Parietal lobe (tissue), 1 donor: ENCODE data around the gene TARDBP. TPM values are rescaled to one million over a fixed set of nuclear protein-coding genes. Genes with fewer than 3 reads are reported as not detected.

Experiments used
- total RNA-seq: library from RNA; depleted of rRNA; stranded (reverse); fragments of >200 nt; gene quantifications from one replicate; pipeline ENCODE4 v1.2.3, GENCODE V29; 2014

The TARDBP gene
- 221 TPM for total RNA-seq

GRCh38 chr1:11012260-11013159 is at the start of gene TARDBP:
TSS of gene TARDBP (plus strand) at chr1:11012654. CDS start at chr1:11013728, 1,074 bp downstream.

GRCh38 chr1:11046625-11047365 is 34.3 kb downstream of the TARDBP start, which contains the start of gene MASP2:
TSS of gene MASP2 (minus strand) at chr1:11047239. CDS start at chr1:11047207, 32 bp downstream.

DNA sequence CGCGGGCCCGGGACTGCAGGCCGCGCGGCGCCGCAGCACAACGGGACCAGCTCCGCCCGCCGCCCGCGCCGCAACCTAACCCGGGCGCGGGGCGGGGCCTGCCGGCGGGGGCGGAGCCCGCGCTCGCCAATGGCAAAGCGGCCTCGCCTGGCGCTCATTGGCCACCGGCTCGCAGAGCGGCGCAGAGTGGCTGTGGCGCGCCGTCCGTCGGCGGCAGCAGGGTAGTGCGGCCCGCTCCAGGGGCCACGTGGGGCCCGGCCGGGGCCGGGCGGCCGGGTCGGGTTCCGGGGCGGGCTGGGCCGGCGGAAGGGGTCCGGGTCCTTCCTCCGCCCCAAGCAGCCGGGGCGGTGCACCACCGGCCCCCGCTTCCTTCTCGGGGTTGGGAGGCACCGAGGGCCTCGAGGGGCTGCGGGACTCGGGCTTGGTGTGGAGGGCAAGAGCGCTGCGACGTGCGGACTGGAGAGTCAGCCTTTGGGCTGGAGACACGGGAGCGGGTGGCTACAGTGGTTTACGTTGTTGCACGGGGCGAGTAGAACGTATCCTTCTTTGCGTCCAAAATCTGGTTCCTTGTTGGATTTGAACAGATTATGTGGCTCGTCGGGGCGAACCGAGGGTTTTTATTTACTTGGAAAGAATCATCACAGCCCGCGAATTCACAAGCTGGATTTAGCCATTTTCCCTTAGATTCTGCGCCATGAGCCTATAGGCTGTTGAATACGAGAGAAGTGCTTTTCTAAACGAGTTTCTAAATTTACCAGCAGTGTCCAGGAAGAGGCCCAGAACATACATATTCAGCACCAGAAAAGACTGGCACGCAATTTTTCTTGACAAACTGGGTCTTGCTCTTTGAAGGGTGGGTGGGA is 47.7 kb downstream of the TARDBP start, which contains the start of gene SRM:
Gene SRM (minus strand): TSS at position 51 of the 863 bp plus-strand sequence. CDS start 75 bp downstream, outside the sequence.

Other genes starting within 250 kb of the TARDBP start
- 0.63 TPM for gene CASZ1, start 216.0 kb upstream of the TARDBP start, total RNA-seq
- not detected for gene MASP2, start 34.6 kb downstream of the TARDBP start, total RNA-seq
- 30.0 TPM for gene SRM, start 47.4 kb downstream of the TARDBP start, total RNA-seq
- 90.1 TPM for gene EXOSC10, start 87.2 kb downstream of the TARDBP start, total RNA-seq
- gene ANGPTL7, start 176.7 kb downstream of the TARDBP start, total RNA-seq, result not detected
- gene MTOR, start 249.9 kb downstream of the TARDBP start, total RNA-seq, result 74.2 TPM